SU-DHL-6 (cell line): ENCODE results near the gene FTL.

Experiments
- EZH2phosphoT487 ChIP-seq: fragments of 200-600 bp; sonication (generic), shearing (Covaris generic); conservative IDR thresholded peaks from 2 replicates; pipeline ENCODE4 v1.6.1; 2018; ENCODE audit warnings: mild to moderate bottlenecking, antibody characterized with exemption, low read length, moderate library complexity, mixed read lengths
- TF ChIP-seq, protein P1 (sequence below): fragments of 200-600 bp; sonication (generic); IDR thresholded peaks from one replicate; pipeline ENCODE4 v1.5.1; 2017; ENCODE audit warnings: antibody characterized with exemption, mild to moderate bottlenecking, low read length, moderate library complexity; ENCODE audit not compliant: insufficient read depth, poor library complexity, severe bottlenecking

DNA sequence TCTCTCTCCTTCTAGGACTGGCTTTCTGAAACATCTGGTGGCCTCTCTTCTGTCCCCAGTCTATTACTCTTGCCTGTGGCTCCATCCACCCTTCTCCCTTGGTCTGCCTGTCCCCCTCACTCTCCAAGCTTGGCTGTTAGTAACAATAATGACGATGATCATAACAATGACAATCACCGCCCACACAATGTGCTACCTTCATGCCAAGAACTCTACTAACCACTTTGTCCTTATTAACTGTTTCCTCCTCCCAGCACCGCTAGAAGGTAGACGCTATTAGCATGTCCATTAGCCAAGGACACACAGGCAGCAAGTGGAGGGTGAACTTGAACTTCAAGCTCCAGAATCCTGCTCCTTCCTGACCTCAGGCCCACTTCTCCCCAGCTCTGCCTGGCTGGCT, 25.3 kb downstream of the FTL start:
- TF ChIP-seq, protein P1, sequence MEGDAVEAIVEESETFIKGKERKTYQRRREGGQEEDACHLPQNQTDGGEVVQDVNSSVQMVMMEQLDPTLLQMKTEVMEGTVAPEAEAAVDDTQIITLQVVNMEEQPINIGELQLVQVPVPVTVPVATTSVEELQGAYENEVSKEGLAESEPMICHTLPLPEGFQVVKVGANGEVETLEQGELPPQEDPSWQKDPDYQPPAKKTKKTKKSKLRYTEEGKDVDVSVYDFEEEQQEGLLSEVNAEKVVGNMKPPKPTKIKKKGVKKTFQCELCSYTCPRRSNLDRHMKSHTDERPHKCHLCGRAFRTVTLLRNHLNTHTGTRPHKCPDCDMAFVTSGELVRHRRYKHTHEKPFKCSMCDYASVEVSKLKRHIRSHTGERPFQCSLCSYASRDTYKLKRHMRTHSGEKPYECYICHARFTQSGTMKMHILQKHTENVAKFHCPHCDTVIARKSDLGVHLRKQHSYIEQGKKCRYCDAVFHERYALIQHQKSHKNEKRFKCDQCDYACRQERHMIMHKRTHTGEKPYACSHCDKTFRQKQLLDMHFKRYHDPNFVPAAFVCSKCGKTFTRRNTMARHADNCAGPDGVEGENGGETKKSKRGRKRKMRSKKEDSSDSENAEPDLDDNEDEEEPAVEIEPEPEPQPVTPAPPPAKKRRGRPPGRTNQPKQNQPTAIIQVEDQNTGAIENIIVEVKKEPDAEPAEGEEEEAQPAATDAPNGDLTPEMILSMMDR = no peak
- no peak for TF ChIP-seq EZH2phosphoT487
